ENCODE results near the gene MAFB.

The MAFB gene

DNA sequence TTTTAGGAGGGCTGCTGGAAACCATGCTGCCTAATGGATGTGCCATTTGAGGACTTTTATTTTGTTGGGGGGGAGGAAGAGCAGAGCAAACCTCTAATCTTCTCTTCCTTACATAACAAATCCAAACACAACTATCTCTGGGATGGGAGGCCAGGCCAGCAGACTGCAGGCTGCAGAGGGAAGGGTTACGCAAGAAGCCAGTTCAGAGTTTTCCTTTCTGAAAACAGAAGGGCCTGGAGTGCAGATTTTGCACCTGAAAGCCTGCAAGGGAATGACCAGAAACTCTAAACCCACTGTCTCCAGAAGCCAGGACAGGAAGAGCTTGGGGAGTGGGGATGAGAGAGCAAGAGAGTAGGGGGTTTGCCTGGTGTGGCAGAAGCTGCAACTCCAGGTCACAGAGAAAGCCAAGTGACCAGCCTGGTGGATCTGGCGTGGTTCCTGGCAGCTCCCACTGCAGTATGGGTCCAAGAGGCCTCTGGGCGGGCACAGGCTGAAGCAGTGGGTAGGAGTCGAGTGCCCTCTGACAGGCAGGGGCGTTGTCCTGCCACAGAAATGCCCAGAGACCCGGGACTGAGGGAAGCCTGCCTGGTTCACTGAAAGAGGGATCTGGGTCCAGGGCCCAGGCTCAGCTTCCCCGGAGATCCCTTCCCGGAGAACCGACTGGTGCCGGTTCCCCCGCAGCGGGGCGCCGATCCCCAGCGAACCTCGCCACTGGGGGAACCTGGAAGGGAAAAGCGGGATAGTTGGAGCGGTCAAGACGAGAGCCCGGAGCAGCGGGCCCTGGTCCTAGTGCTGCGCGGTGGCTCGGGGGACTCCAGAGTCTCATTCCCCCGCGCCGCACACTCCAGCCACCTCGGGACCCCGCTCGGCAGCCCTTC lies 6.7 kb downstream of the MAFB start:
- TF ChIP-seq, protein P1, sequence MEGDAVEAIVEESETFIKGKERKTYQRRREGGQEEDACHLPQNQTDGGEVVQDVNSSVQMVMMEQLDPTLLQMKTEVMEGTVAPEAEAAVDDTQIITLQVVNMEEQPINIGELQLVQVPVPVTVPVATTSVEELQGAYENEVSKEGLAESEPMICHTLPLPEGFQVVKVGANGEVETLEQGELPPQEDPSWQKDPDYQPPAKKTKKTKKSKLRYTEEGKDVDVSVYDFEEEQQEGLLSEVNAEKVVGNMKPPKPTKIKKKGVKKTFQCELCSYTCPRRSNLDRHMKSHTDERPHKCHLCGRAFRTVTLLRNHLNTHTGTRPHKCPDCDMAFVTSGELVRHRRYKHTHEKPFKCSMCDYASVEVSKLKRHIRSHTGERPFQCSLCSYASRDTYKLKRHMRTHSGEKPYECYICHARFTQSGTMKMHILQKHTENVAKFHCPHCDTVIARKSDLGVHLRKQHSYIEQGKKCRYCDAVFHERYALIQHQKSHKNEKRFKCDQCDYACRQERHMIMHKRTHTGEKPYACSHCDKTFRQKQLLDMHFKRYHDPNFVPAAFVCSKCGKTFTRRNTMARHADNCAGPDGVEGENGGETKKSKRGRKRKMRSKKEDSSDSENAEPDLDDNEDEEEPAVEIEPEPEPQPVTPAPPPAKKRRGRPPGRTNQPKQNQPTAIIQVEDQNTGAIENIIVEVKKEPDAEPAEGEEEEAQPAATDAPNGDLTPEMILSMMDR (conservative IDR thresholded peaks at IDR 0.05; ENCODE audit: low read length), result no peak
- DNase-seq (ENCODE audit: low read depth), result peak; percentile 40
- H3K4me3 ChIP-seq (ENCODE audit: low read length), result peak overlapping the region; percentile 49

DNA sequence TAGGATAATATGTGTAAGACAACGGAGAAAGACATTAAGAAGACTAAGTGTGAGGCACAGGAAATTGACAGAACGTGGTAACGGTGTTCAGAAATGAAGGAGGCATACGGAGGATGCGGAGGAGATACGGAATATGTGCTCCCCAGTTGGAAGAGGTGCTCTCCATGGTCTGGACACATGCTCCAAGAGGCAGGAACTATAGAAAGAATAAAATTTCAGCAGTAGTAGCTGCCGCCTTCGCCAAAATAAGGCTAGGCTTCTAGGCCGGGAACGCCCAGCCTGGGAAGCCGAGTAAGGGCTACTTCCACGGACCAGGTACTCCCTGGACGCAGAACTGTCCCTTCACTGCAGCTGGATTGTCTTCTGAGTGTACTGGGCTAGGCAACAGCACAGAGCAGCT lies 7.4 kb downstream of the MAFB start:
- H3K4me3 ChIP-seq (ENCODE audit: low read length), result no peak overlapping the region
- TF ChIP-seq, protein P1 (conservative IDR thresholded peaks at IDR 0.05; ENCODE audit: low read length), result no peak
- no peak for DNase-seq (ENCODE audit: low read depth)

DNA sequence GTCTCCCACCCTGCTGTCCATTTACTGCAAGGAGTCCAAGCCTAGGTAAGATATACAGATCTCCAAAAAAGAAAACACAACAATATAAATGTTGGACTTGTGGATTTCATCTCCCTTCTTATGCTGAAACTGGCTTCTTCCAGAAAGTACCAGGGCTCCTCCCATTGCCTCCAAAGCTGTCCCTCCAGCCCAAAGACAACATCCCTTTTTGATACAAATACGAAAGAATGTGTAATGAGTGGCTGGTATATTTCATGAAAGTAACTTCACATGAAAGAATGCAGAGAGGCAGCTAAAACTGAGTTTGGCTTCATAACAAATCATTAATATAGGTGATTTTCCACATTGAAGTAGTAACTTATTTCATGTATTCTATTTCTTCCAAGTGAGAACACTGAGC lies 7.9 kb downstream of the MAFB start:
- TF ChIP-seq, protein P1 (conservative IDR thresholded peaks at IDR 0.05; ENCODE audit: low read length), result no peak
- H3K4me3 ChIP-seq (ENCODE audit: low read length), result no peak overlapping the region
- no peak for DNase-seq (ENCODE audit: low read depth)

DNA sequence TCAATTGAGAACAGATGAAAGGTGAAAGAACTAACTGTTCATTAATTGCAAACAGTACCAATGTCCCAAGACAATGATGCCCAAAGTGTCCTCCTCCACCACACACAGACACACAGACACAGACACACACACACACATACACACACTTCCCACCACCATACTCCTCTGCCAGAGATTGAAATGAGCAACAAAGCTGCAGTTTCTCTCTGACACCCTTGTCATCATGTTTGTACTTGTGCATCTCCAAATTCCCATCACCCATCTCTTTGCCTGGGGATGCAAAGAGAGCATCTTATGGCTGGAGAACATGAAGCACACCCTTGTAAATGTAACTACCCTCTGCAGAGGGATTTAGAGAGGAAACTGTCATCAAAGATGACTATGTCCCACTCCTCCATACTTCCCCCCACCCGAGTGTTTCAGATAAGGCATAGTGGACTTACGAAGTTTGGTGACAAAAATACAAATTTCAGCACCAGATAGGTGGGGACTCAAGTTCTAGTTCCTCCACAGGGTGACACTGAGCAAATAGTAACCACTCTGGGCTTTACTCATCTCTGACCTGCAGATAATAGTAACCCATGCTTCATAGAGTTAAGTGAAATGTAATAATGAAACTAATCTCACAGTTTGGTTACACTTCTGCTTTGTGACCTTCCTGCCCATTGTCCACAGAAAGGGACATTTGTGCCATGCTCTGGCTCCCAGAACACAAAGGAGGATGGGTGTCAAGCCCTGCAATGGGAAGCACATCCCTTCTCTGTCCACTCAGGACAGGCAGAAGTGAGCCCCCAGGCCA lies 8.7 kb downstream of the MAFB start:
- no peak overlapping the region for H3K4me3 ChIP-seq (ENCODE audit: low read length)
- TF ChIP-seq, protein P1 (conservative IDR thresholded peaks at IDR 0.05; ENCODE audit: low read length), result no peak
- DNase-seq (ENCODE audit: low read depth), result no peak

DNA sequence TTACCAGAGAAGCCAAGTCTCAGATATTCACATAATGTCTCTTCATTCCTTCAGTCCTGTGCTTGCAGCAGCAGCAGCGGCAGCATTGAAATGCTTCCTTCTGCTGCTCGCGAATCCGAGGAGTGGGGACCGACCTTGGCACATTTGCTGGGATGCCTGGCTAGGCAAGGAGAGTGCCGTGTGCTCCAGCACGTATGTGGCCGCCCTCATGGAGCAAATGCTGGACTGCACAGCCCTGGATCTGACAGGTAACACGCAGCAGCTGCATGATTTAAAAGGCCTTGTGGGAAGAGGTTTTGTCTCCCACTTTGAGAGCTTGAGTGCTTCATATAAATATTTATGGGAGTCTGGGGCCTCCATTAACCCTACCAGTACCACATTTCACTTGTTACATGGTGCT lies 9.9 kb downstream of the MAFB start:
- TF ChIP-seq, protein P1 (conservative IDR thresholded peaks at IDR 0.05; ENCODE audit: low read length), result no peak
- no peak for DNase-seq (ENCODE audit: low read depth)
- H3K4me3 ChIP-seq (ENCODE audit: low read length), result no peak overlapping the region

DNA sequence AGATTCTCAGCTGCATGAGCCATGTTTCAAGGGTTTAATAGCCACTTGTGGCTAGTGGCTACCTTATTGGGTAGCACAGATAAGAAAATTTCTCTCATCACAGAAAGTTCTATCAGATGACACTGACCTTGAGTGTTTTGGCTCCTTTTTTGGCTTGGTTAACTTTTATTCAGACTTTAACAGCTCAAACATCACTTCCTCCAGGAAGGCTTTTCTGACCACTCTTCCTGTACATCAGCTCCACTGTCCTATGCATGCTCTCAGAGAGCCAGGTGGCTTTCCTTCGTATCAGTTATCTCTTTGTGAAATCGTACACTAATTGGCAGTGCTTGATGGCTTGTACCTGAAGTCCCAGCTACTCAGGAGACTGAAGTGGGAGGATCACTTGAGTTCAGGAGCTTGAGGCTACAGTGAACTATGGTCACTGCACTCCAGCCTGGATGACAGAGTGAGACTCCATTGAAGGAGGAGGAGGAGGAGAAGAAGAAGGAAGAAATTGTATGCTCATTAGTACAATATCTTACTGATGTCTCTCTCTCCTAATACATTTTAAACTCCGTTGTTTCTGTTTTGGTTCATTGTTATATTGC lies 10.7 kb downstream of the MAFB start:
- TF ChIP-seq, protein P1 (conservative IDR thresholded peaks at IDR 0.05; ENCODE audit: low read length), result no peak
- DNase-seq (ENCODE audit: low read depth), result no peak
- no peak overlapping the region for H3K4me3 ChIP-seq (ENCODE audit: low read length)
